HG03064 (cell line): ENCODE data around the gene MRO.

Source experiments
- ATAC-seq: cut with Tn5 transposase; IDR thresholded peaks from one replicate; pipeline ENCODE4 v1.9.1; 2021; ENCODE audit warnings: low read depth; ENCODE audit not compliant: unreplicated experiment

MRO gene

DNA sequence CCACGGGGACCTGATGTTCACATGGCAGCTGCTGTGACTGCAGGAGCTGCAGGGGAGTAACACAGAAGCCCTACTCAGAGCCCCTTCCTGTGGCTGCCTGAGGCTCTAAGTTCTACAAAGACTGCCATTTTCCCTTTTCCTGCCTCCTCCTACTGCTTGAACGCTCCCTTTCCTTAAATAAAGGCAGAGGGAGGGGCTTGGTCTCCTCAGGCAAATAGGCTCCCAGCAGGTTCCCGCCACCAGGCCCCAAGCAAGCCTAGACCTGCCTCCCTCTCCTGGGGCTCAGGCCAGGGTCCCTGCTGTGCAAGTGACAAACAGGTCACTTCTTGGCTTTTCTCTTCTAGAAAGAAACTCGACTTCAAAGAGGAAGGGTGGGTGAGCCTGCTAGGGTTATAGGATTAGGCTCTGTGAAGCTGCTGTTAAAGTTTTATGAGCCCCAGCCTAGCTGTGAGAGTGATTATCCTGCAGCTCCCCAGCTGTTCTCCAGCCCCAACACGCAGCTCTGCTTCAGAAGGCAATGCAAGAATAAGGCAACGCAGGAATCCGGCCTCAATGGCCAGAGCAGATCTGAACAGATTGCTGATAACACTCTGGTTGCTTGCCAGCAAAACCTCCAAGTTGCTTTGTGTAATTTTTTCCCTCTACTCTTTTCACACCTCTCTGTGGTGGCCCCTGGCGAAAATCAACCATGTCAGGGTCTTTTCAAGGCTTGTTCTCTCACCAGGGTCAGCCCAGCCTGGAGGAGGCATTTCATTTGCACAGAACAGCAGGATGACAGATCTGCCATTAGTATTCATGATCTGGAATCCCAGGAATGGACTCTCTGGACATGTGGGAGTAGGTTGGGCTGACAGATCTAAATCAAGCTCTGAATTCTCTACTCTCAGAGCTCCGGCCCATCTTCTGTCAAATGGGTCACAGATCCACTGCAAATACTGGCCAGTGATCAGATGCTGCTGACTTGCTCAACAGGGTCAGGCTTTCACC lies 71.3 kb downstream of the MRO start:
- no peak for ATAC-seq

DNA sequence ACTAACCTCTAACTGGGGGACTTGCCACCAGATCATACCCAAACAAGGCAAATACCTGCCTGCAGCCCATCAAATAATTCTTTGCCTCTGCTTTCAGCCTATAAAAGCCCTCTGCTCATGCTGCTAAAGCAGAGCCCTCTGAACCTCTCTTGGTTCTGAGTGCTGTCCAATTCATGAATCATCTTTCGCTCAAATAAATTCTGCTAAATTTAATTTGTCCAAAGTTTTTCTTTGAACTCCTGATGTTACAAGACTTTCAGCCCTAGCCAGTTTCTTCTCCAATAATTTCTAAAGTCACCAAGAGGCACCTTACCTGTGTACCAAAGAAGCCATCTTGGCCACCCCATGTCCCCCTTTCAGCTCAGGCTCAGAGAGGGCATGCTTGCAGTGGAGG lies 72.0 kb downstream of the MRO start:
- ATAC-seq: no peak

DNA sequence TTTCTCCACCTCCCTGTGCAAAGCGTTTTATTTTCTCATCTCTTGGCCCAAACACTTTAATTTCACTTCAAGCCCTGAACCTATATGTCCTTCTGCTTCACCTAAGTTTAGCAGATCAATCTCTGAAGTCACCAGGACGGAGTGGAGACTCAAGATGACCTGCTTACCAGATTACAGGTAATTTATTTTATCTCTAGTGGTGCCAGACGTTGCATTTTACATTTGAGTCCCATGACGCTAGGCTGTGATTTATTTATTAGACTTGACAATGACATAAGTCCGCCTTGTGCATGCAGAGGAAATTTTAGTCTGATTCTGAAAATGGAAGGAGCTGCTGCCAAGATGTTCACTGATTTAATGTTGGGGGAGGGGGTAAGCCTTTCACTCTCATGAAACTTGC lies 73.9 kb downstream of the MRO start:
- no peak for ATAC-seq
